ENCODE data around the gene NADK2. TPM values are rescaled to one million over a fixed set of nuclear protein-coding genes. Genes with fewer than 3 reads are reported as not detected.
"Not testable (repeated sequence)": the region's sequence is repeated elsewhere in the genome, so short reads cannot be mapped to it uniquely, and the experiment has no call there.

The NADK2 gene
- total RNA-seq, 2 experiments from 2014 or later: 16.6 to 18.0 TPM

GRCh38 chr5:36198783-36199182, 42.9 kb downstream of the NADK2 start:
- intact Hi-C loops (cut with micrococcal nuclease); POLR2A ChIA-PET; H3K9me3 Mint-ChIP-seq; H3K4me1 Mint-ChIP-seq (ENCODE audit: low read depth); H3K27me3 Mint-ChIP-seq; CTCF ChIA-PET; DNase-seq; H3K4me3 Mint-ChIP-seq; H3K27ac Mint-ChIP-seq: not testable (repeated sequence)
- H3K36me3 Mint-ChIP-seq: peaks cover 23% of the 10 kb centered on the region

DNA sequence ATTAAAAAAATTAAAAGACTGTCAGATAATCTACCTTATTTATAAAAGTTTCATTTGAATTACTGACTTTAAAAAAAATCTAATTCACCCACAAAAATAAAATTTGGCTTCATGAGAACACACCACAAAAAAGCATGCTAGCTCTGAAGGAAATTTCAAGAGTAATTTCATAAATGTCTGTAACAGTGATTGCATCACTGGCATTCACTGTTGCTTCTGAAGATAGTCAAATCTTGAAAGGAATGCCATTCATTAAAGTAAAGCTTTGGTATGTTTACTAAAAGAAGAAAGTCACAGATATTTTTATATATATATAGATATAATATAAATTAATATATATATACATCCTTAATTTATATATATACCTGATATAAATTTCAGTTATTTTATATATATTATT, 43.4 kb downstream of the NADK2 start:
- Mint-ChIP-seq H3K4me3 (no peak overlapping the region), H3K9me3 (no peaks in the 10 kb centered on the region), H3K4me1 (ENCODE audit: low read depth) (no peaks in the 10 kb centered on the region), H3K36me3 (peaks cover 22% of the 10 kb centered on the region), H3K27me3 (no peaks in the 10 kb centered on the region), H3K27ac (no peak overlapping the region)
- ChIA-PET CTCF (no interaction called here), POLR2A (no interaction called here)
- DNase-seq: no peak
- intact Hi-C loops (cut with micrococcal nuclease): no loop called here

GRCh38 chr5:36193746-36194145, 48.0 kb downstream of the NADK2 start:
- H3K27me3 Mint-ChIP-seq: no peaks in the 10 kb centered on the region
- no peak overlapping the region for H3K4me3 Mint-ChIP-seq
- H3K36me3 Mint-ChIP-seq: peaks cover 39% of the 10 kb centered on the region
- peaks cover 13% of the 10 kb centered on the region for H3K9me3 Mint-ChIP-seq
- no peak overlapping the region for H3K27ac Mint-ChIP-seq
- CTCF ChIA-PET: no interaction called here
- POLR2A ChIA-PET: no interaction called here
- no peak for DNase-seq
- intact Hi-C loops (cut with micrococcal nuclease): no loop called here
- no peaks in the 10 kb centered on the region for H3K4me1 Mint-ChIP-seq (ENCODE audit: low read depth)

DNA sequence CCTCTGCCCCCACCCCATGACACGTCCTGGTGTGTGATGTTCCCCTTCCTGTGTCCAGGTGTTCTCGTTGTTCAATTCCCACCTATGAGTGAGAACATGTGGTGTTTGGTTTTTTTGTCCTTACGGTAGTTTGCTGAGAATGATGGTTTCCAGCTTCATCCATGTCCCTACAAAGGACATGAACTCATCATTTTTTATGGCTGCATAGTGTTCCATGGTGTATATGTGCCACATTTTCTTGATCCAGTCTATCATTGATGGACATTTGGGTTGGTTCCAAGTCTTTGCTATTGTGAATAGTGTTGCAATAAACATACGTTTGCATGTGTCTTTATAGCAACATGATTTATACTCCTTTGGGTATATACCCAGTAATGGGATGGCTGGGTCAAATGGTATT, 57.3 kb downstream of the NADK2 start:
- intact Hi-C loops (cut with micrococcal nuclease); H3K27me3 Mint-ChIP-seq; H3K4me1 Mint-ChIP-seq (ENCODE audit: low read depth); H3K27ac Mint-ChIP-seq; H3K4me3 Mint-ChIP-seq; DNase-seq; CTCF ChIA-PET; POLR2A ChIA-PET: not testable (repeated sequence)
- Mint-ChIP-seq H3K9me3 (peaks cover 16% of the 10 kb centered on the region), H3K36me3 (peaks cover 77% of the 10 kb centered on the region)

- Mint-ChIP-seq H3K4me1 (ENCODE audit: low read depth) (peaks cover 4% of the 10 kb centered on the region), H3K4me3 (no peak overlapping the region), H3K36me3 (peaks cover 62% of the 10 kb centered on the region), H3K27me3 (no peaks in the 10 kb centered on the region), H3K9me3 (peaks cover 3% of the 10 kb centered on the region), H3K27ac (no peak overlapping the region)
- CTCF ChIA-PET: no interaction called here
- intact Hi-C loops (cut with micrococcal nuclease): no loop called here
- DNase-seq: no peak
- POLR2A ChIA-PET: interaction anchor here (0.7 kb wide), 1 partner anchor 91 kb away, joined by 3 read pairs; no protein-coding TSS in a partner anchor
These were observed 60.0 kb downstream of the NADK2 start for GRCh38 chr5:36181774-36182173.

DNA sequence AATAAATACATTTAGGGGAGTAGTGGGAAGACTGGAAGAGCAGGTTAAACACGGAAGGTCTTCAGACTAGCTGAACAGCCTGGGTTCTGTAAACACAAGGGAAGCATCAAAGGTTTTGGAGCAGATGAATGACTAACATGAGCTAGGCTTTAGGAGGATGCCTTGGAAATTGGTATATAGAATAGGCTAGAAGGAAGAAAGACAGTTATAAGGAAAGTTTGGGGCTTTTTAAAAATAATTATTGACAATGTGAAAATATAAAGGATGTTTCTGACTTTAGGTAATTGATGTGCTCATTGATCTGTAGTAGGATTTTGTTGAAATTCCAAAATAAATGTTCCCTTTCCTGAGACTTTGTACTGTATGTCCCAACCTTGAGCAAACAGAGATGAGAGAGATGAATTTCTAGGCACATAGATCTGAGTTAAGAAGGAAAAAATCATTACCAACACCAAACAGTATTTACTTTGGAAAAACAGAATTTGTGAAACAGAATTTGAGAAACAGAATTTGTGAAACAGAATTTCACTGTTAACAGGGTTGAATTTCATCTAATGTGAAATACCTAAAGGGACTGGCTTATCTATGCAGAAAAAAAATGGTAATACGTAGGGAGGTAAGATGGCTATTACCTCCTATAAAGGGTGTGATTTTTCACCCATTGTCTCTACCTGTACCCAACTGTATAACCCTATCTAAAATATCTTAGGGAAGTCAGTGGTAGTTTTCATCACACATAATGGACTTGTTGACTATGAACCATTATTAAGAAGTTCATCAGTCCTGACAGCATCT, 61.0 kb downstream of the NADK2 start:
- POLR2A ChIA-PET: no interaction called here
- no peak for DNase-seq
- CTCF ChIA-PET: no interaction called here
- Mint-ChIP-seq H3K4me3 (no peak overlapping the region), H3K9me3 (peaks cover 1% of the 10 kb centered on the region), H3K27me3 (no peaks in the 10 kb centered on the region), H3K36me3 (peaks cover 55% of the 10 kb centered on the region), H3K27ac (no peak overlapping the region), H3K4me1 (ENCODE audit: low read depth) (peaks cover 5% of the 10 kb centered on the region)
- intact Hi-C loops (cut with micrococcal nuclease): no loop called here

DNA sequence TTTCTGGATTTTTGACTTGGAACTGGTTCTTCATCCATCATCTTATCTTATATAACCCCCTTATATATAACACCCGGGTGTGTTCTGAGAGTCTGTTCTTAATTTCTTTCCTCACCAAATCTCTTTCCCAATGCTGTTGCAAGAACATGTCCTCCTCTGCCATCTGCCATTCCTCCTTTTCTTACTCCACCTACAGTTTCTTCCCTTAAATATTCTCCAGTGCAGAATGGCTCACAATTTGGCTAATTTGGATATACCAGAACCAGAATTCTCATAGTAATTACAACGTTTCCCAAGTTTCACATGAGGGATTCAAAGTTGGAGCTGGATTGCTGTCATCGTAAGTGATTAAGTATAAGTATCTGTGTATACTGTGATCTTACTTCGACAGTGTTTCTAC, 61.8 kb downstream of the NADK2 start:
- POLR2A ChIA-PET: no interaction called here
- peaks cover 52% of the 10 kb centered on the region for H3K36me3 Mint-ChIP-seq
- no peak for DNase-seq
- intact Hi-C loops (cut with micrococcal nuclease): no loop called here
- H3K27ac Mint-ChIP-seq: no peak overlapping the region
- H3K4me1 Mint-ChIP-seq (ENCODE audit: low read depth): peaks cover 5% of the 10 kb centered on the region
- H3K9me3 Mint-ChIP-seq: no peaks in the 10 kb centered on the region
- no peak overlapping the region for H3K4me3 Mint-ChIP-seq
- CTCF ChIA-PET: no interaction called here
- H3K27me3 Mint-ChIP-seq: no peaks in the 10 kb centered on the region

- Mint-ChIP-seq H3K27me3 (no peaks in the 10 kb centered on the region), H3K4me3 (no peak overlapping the region), H3K36me3 (peaks cover 52% of the 10 kb centered on the region), H3K27ac (no peak overlapping the region), H3K4me1 (ENCODE audit: low read depth) (peaks cover 5% of the 10 kb centered on the region), H3K9me3 (no peaks in the 10 kb centered on the region)
- intact Hi-C loops (cut with micrococcal nuclease): no loop called here
- no peak for DNase-seq
- ChIA-PET CTCF (interaction anchor here (0.7 to 1.6 kb wide), 2 partner anchors 58 to 64 kb away, joined by 3 to 5 read pairs; partner anchors contain the start of gene NADK2), POLR2A (no interaction called here)
These were observed 63.2 kb downstream of the NADK2 start for GRCh38 chr5:36178524-36178890.

- H3K9me3 Mint-ChIP-seq: no peaks in the 10 kb centered on the region
- H3K27ac Mint-ChIP-seq: no peak overlapping the region
- POLR2A ChIA-PET: no interaction called here
- DNase-seq: no peak
- H3K4me3 Mint-ChIP-seq: no peak overlapping the region
- CTCF ChIA-PET: interaction anchor here (0.7 to 1.6 kb wide), 3 partner anchors 59 to 64 kb away, joined by 3 to 5 read pairs (median 4); partner anchors contain the start of gene NADK2
- peaks cover 52% of the 10 kb centered on the region for H3K36me3 Mint-ChIP-seq
- intact Hi-C loops (cut with micrococcal nuclease): no loop called here
- no peaks in the 10 kb centered on the region for H3K27me3 Mint-ChIP-seq
- peaks cover 5% of the 10 kb centered on the region for H3K4me1 Mint-ChIP-seq (ENCODE audit: low read depth)
These were observed 63.8 kb downstream of the NADK2 start for GRCh38 chr5:36177715-36178523.

- ChIA-PET POLR2A (no interaction called here), CTCF (interaction anchor here (1.3 kb wide), 1 partner anchor 64 kb away, joined by 4 read pairs; the partner anchor contains the start of gene NADK2)
- no peak for DNase-seq
- Mint-ChIP-seq H3K4me3 (no peak overlapping the region), H3K27ac (no peak overlapping the region), H3K36me3 (peaks cover 47% of the 10 kb centered on the region), H3K9me3 (no peaks in the 10 kb centered on the region), H3K4me1 (ENCODE audit: low read depth) (peaks cover 5% of the 10 kb centered on the region), H3K27me3 (no peaks in the 10 kb centered on the region)
- intact Hi-C loops (cut with micrococcal nuclease): no loop called here
These were observed 64.6 kb downstream of the NADK2 start for GRCh38 chr5:36177154-36177553.

DNA sequence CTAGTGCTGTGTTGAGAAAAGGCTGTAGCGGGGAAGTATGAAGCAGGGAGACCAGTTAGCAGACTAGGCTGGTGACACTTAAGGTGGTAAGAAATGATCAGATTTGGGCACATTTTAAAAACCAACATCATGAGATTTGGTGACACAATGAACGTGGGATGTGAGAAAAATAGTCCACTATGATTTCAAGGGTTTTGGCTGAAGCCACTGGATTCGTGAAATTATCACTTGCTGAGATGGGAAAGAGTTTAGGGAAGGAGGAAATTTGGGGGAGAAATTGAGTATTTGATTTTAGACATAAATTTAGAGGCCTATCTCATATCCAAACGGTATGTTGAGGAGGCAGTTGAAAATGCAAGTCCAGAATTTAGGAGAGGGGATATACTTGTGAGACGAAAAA, 66.7 kb downstream of the NADK2 start:
- Mint-ChIP-seq H3K36me3 (peaks cover 48% of the 10 kb centered on the region), H3K9me3 (no peaks in the 10 kb centered on the region), H3K27me3 (no peaks in the 10 kb centered on the region), H3K4me3 (no peak overlapping the region), H3K4me1 (ENCODE audit: low read depth) (peaks cover 5% of the 10 kb centered on the region), H3K27ac (no peak overlapping the region)
- ChIA-PET POLR2A (no interaction called here), CTCF (interaction anchor here (0.6 to 0.8 kb wide), 2 partner anchors 10 to 95 kb away, joined by 3 read pairs; no protein-coding TSS in a partner anchor)
- no peak for DNase-seq
- intact Hi-C loops (cut with micrococcal nuclease): no loop called here

GRCh38 chr5:36174119-36174518, 67.6 kb downstream of the NADK2 start:
- no peaks in the 10 kb centered on the region for H3K27me3 Mint-ChIP-seq
- ChIA-PET POLR2A (no interaction called here), CTCF (no interaction called here)
- intact Hi-C loops (cut with micrococcal nuclease): no loop called here
- no peak overlapping the region for H3K4me3 Mint-ChIP-seq
- H3K36me3 Mint-ChIP-seq: peaks cover 49% of the 10 kb centered on the region
- H3K9me3 Mint-ChIP-seq: no peaks in the 10 kb centered on the region
- no peak overlapping the region for H3K27ac Mint-ChIP-seq
- H3K4me1 Mint-ChIP-seq (ENCODE audit: low read depth): peaks cover 5% of the 10 kb centered on the region
- DNase-seq: no peak

Measured in activated CD4-positive, alpha-beta memory T cell treated with anti-CD3 and anti-CD28 coated beads for 36 hours (primary cell).